GM21528 (cell line): ENCODE results near the gene CXXC4.

Source experiments
- ATAC-seq: cut with Tn5 transposase; IDR thresholded peaks from one replicate; pipeline ENCODE4 v1.9.1; 2021; ENCODE audit warnings: mild to moderate bottlenecking, moderate library complexity; ENCODE audit not compliant: unreplicated experiment, low FRiP score

The CXXC4 gene

GRCh38 chr4:104490096-104490769 lies 4.5 kb downstream of the CXXC4 start:
- ATAC-seq: peak; percentile 51

- peak; percentile 32 for ATAC-seq
Measured at GRCh38 chr4:104489731-104490095, 5.0 kb downstream of the CXXC4 start.

- no peak for ATAC-seq
Measured at GRCh38 chr4:104488151-104488550, 6.5 kb downstream of the CXXC4 start.

- no peak for ATAC-seq
Measured at GRCh38 chr4:104486716-104487504, 7.8 kb downstream of the CXXC4 start.

- no peak for ATAC-seq
Measured at GRCh38 chr4:104475652-104476051, 19.0 kb downstream of the CXXC4 start.

GRCh38 chr4:104472766-104473165 lies 21.9 kb downstream of the CXXC4 start:
- no peak for ATAC-seq

GRCh38 chr4:104470770-104471169 lies 23.9 kb downstream of the CXXC4 start:
- ATAC-seq: no peak

- no peak for ATAC-seq
Measured at GRCh38 chr4:104469794-104470193, 24.9 kb downstream of the CXXC4 start.

- ATAC-seq: no peak
Measured at GRCh38 chr4:104465619-104466018, 29.1 kb downstream of the CXXC4 start.

GRCh38 chr4:104465201-104465600 lies 29.5 kb downstream of the CXXC4 start:
- ATAC-seq: no peak

- no peak for ATAC-seq
Measured at GRCh38 chr4:104462641-104463040, 32.1 kb downstream of the CXXC4 start.

- ATAC-seq: no peak
Measured at GRCh38 chr4:104457308-104457981, 37.2 kb downstream of the CXXC4 start.

- peak; percentile 60 for ATAC-seq
Measured at GRCh38 chr4:104451573-104451972, 43.1 kb downstream of the CXXC4 start.

GRCh38 chr4:104449537-104449936 lies 45.2 kb downstream of the CXXC4 start:
- no peak for ATAC-seq

- no peak for ATAC-seq
Measured at GRCh38 chr4:104447294-104447693, 47.4 kb downstream of the CXXC4 start.

- ATAC-seq: no peak
Measured at GRCh38 chr4:104446431-104447278, 48.0 kb downstream of the CXXC4 start.

- no peak for ATAC-seq
Measured at GRCh38 chr4:104444685-104445084, 50.0 kb downstream of the CXXC4 start.

GRCh38 chr4:104436542-104436941 lies 58.2 kb downstream of the CXXC4 start:
- ATAC-seq: no peak

GRCh38 chr4:104429150-104429741 lies 65.4 kb downstream of the CXXC4 start:
- ATAC-seq: no peak

- no peak for ATAC-seq
Measured at GRCh38 chr4:104425948-104426347, 68.7 kb downstream of the CXXC4 start.
